HG02763 (cell line): Measurements from ENCODE around the gene TMEM132A.
"Not testable (repeated sequence)": the region's sequence is repeated elsewhere in the genome, so short reads cannot be mapped to it uniquely, and the experiment has no call there.

Experiments
- ATAC-seq: cut with Tn5 transposase; IDR thresholded peaks from one replicate; pipeline ENCODE4 v1.9.1; 2021; ENCODE audit warnings: mild to moderate bottlenecking, moderate library complexity; ENCODE audit not compliant: unreplicated experiment

TMEM132A gene

DNA sequence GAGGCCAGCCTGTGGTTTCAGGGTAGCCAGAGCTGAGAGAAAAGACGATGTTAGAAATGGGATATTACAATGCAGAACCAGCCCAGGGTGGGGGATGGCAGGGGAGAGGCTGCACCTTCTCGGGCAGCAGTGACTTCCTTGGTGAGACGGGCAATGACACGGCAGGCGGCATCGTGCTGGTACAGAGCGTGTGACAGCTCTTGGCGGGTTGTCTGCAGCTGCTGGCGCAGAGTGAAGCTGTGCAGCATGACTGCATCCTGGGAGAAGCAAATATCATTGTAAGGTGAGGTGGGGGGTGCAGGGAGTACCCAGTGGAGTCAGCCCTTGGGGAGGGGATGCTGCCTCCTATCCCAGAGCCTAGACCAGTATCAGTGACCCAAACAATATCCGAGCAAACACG, 21.6 kb upstream of the TMEM132A start:
- no peak for ATAC-seq

- ATAC-seq, result no peak
Observed at GRCh38 chr11:60905047-60905446, 19.2 kb upstream of the TMEM132A start.

- no peak for ATAC-seq
Observed at GRCh38 chr11:60905551-60906113, 18.6 kb upstream of the TMEM132A start.

DNA sequence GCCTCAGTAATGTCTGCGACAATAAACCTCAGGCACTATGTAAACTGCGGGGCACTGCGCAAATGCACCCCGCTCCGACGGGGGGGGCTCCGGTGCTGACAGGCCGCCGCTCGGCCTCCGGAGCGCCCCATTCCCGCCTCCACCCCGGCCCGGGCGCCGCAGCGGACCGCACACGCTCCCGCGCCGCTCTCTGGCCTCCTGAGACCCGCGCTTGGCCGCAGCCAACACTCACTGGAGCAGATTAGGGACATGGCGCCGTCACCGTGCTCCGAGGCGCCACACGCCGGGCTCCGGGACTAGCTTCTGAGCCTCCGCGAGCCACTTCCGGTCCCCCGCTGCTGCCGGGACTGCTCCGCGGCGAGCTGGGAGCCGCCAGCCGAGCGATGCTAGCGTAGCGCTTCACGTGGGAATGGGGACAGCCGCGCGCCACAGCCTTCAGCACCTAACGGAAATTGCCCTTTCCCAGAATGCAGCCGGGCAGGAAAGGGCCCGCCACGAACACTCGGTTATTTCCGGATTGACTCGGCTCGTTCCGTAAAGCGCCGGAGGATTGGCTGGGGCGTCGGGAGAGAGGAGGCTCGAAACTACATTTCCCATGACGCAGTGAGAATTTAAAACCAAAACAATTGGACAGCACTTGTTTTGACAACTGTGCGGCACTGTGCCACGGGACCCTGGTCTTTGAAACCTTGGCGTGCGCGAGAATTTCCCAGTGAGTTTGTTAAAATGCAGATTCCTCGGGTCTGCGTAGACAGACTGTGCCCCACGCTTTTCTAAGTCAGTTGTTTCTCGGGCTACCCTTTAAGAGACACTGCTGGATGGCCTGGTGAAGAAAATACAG, 17.9 kb upstream of the TMEM132A start, which contains the start of gene PRPF19:
Gene PRPF19 (minus strand): TSS at position 454 of the 841 bp plus-strand sequence. CDS start 203 bp downstream, at position 251.
- peak; percentile 78 for ATAC-seq

DNA sequence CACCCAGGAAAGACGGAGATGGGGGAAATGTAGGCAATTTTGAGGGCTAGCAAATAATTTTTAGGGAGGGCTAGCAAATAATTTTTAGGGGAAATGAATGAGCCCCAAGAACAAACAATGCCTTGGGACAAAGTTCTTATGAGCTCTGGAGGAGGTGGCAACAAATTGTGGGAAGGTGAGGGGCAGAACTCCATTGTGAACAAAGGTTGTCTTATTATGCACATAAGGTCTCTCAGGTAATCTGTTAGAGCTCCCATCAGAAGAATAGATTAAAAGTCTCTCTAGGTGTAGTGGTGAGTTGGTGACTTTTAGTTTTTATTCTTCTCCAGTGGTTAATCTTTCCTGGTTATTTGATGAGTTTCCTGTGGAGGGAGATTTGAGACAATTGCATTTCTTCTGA, 15.5 kb upstream of the TMEM132A start:
- no peak for ATAC-seq

- not testable (repeated sequence) for ATAC-seq
Observed at GRCh38 chr11:60909680-60910280, 14.5 kb upstream of the TMEM132A start.

- peak; percentile 36 for ATAC-seq
Observed at GRCh38 chr11:60910281-60910687, 14.0 kb upstream of the TMEM132A start.

- no peak for ATAC-seq
Observed at GRCh38 chr11:60910711-60911380, 13.4 kb upstream of the TMEM132A start.

DNA sequence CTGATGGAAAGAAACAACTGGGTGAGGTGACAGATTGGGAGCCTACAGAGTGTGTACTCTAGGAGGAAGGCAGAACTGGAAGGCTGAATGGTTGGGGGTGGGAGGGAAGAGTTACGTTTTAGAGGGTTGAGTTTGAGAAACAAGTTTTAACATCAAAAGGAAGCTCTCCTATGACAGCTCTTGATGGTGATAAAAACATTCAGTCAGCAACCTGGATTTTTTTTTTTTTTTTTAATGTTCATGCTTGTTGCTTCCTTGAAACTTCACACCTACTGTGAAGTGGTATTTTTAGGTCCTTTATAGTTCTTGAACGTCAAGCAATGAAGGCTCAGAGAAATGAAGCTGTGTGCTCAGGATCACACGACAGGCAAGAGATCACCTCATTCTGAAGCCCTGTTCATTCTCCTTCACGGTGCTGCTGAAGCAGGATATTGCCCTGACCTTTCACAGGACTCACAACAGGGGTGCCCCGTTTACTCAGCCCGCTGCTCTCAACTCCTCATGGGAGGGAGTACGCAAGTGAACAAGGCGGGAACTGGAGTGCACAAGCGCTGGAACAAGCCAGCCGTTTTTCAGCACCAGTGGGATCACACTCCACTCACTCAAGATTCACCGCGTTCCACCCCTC, 11.9 kb upstream of the TMEM132A start:
- no peak for ATAC-seq

DNA sequence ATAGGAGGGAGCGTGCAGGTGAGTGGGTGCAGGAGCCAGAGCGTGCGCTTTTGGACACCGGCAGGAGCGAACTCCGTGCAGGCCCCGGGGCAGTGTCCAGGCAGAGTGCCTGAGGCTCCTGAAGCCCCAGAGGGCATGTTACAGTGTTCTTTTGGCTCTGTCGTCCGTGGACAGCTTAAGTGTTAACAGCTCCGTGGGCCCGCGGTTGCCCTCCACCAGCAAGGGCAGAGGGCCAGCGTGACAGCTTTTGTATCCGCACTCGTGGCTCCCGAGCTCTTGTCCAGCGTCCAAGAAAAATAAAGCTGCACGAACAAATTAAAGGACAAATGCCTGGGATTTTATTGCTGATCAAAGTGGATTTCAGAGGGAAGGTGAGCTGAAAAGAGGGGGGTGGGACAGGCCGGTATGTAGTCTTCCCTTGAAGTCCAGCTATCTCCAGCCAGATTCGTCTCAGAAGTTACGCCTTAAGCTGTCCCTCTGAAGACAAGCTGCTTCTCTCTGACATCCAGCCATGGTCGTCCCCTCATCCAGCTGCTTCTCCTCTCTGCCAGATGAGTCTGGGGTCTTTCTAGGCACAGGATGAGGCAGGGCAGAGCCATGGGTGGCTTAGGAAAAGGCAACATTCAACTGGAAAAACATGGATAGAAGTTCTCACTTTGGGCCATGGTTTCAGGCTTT, 11.3 kb upstream of the TMEM132A start:
- no peak for ATAC-seq

DNA sequence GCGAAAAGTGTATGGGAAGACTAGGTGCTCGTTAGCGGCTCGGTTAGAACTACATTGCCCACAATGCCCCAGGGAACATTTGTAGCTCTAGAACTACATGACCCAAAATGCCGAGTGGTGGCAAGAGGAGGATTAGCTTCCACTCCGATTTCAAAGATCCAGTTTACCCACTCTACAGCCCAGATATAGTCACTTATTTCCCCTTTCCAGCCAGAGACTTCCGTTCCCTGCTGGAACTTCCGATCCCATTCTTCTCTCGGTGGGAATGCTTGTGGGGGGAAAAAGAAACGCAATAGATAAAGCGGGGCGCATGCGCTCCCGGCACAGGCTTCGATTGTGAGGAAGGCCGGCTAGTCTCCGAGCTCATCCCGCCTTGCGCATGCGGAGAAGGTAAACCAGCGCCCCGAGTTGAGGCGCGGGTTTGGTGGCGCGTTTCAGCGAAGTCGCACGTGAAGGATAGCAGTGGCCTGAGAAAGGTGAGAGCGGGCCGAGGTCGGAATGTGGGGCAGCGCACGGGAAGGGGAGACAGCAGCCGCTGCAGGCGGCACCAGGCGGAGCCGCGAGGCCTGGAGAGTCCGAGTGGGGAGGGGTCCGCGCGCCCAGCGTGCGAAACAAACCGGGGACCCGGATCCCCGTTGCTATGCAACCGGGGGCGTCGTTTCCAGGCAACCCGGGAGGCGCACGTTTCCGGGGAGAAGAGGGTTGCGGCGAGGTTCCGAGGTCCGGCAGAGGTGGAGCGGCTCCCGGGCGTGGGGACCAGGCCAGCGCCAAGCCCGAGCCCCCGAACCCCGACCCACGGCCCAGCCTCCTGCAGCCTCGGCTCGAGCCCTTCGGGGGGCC, 10.2 kb upstream of the TMEM132A start, which contains the start of gene TMEM109:
Gene TMEM109 (plus strand): TSS at position 366 of the 840 bp plus-strand sequence. CDS start 5,536 bp downstream, outside the sequence.
- peak; percentile 41 for ATAC-seq

- peak; percentile 3 for ATAC-seq
Observed at GRCh38 chr11:60914633-60915247, 9.5 kb upstream of the TMEM132A start.

- peak; percentile 43 for ATAC-seq
Observed at GRCh38 chr11:60915248-60915914, 8.9 kb upstream of the TMEM132A start.

DNA sequence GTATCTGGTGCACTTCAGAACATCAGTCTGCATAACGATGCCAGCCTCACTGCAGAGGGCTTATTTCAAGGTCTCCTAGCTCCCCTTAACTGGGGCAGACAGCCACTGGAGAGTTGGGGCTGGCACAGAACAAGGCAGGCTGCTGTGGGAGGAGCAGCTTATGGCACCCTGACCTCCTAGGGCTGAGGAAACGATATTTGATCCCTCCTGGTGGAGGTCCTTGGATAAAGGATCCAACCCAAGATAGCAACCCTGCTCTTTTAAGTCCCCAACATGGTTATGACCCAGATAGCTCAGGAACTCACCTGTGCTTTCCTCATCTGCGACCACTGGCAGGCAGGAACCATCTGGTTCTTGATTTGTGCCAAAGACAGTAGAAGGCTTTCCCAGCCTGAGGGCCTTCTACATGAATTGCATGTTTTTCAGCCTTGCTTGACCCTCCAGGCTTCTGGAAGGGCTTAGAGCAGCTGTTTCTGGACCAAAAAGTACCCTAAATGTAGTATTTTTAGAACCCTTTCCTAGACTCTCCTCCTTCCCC, 7.5 kb upstream of the TMEM132A start:
- no peak for ATAC-seq

DNA sequence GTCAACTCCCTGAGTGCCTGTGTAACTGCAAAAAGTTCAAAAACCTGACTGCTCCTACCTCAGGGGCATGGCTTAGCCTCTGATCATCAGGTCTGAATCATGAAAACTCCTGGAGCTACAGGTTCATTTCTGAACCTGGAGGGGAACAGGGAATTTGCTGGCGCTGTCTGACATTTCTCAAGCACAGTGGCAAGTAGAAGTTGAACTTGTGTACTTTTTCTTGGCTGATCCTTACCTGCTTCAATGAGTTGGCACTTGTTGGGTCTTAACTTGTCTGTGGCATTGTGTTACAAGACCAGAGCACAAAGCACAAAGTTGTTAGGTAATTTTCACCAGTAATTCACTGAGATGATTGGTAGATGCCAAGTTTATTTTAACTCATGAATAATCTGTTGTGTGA, 7.0 kb upstream of the TMEM132A start:
- ATAC-seq, result no peak

GRCh38 chr11:60918251-60918938, 5.9 kb upstream of the TMEM132A start:
- ATAC-seq, result no peak

DNA sequence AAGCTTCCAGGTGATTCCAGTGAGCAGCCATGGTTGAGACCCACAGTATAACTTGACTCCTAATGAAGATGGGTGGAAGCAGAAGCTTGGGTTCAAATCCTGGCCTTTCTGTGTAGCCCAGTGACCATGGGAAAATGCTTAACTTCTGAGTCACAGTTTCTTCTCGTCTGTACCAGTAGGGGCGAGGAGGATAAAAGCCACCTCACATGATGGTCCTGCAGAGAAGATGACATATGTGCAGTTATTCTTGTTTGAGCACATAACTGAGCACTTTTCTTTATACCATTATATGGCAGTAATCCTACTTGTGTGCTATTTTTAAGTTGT, 5.4 kb upstream of the TMEM132A start:
- ATAC-seq, result no peak

- ATAC-seq, result no peak
Observed at GRCh38 chr11:60919320-60919719, 4.9 kb upstream of the TMEM132A start.
